ENCODE data around the gene AOPEP. TPM values are rescaled to one million over a fixed set of nuclear protein-coding genes. Genes with fewer than 3 reads are reported as not detected.

AOPEP gene
- polyA plus RNA-seq, 2 of the 4 experiments (the other 2 are of a cell fraction), result 226 to 266 TPM

GRCh38 chr9:94891183-94891582 is 164.7 kb downstream of the AOPEP start:
- FAIRE-seq (no peak), DNase-seq (ENCODE audit: low read depth in 1 of 2, low spot score in 1 of 2) (no peak), ATAC-seq (no peak)
- no peak overlapping the region for H3K4me2 ChIP-seq
- ChIA-PET CTCF (interaction anchor here (0.6 kb wide), 1 partner anchor 125 kb away, joined by 3 read pairs; no protein-coding TSS in a partner anchor), POLR2A (no interaction called here)
- H3K4me1 ChIP-seq, result peaks cover 55% of the 10 kb centered on the region
- peaks cover 35% of the 10 kb centered on the region for H3K9me3 ChIP-seq
- 95% methylated on average over 1 of the region's 1 CpG for WGBS (ENCODE audit: missing lambda C conversion rate)
- TF ChIP-seq, protein P1, sequence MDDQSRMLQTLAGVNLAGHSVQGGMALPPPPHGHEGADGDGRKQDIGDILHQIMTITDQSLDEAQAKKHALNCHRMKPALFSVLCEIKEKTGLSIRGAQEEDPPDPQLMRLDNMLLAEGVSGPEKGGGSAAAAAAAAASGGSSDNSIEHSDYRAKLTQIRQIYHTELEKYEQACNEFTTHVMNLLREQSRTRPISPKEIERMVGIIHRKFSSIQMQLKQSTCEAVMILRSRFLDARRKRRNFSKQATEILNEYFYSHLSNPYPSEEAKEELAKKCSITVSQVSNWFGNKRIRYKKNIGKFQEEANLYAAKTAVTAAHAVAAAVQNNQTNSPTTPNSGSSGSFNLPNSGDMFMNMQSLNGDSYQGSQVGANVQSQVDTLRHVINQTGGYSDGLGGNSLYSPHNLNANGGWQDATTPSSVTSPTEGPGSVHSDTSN (IDR thresholded peaks at IDR 0.05), result no peak
- TF ChIP-seq POLR2AphosphoS2 (conservative IDR thresholded peaks at IDR 0.05; ENCODE audit: low read length) (no peak), CHD4 (IDR thresholded peaks at IDR 0.05; ENCODE audit: borderline replicate concordance) (no peak), CBX8 (IDR thresholded peaks at IDR 0.05) (no peak), ELK1 (IDR thresholded peaks at IDR 0.05; ENCODE audit: low read depth, low read length) (no peak), JUNB (IDR thresholded peaks at IDR 0.05) (no peak), EP300 (IDR thresholded peaks at IDR 0.05) (no peak), PHF8 (IDR thresholded peaks at IDR 0.05; ENCODE audit: borderline replicate concordance, low read depth) (no peak), HES2 (IDR thresholded peaks at IDR 0.05) (no peak), MYC (IDR thresholded peaks at IDR 0.05; ENCODE audit: borderline replicate concordance, low read length) (no peak), ZNF302 (CRISPR knock-in tag; IDR thresholded peaks at IDR 0.05) (no peak), REST (IDR thresholded peaks at IDR 0.05) (no peak), FOSB (CRISPR knock-in tag; IDR thresholded peaks at IDR 0.05) (no peak), ESRRA (IDR thresholded peaks at IDR 0.05; ENCODE audit: borderline replicate concordance, low read length) (no peak), MAX (IDR thresholded peaks at IDR 0.05) (no peak), ZFP36 (IDR thresholded peaks at IDR 0.05; ENCODE audit: borderline replicate concordance, partially characterized antibody) (no peak), RFX5 (IDR thresholded peaks at IDR 0.05) (no peak), HOXA7 (CRISPR knock-in tag; IDR thresholded peaks at IDR 0.05) (no peak)
- TF ChIP-seq, protein P2, sequence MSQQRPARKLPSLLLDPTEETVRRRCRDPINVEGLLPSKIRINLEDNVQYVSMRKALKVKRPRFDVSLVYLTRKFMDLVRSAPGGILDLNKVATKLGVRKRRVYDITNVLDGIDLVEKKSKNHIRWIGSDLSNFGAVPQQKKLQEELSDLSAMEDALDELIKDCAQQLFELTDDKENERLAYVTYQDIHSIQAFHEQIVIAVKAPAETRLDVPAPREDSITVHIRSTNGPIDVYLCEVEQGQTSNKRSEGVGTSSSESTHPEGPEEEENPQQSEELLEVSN (IDR thresholded peaks at IDR 0.05; ENCODE audit: borderline replicate concordance, low read depth), result no peak
- TF ChIP-seq, protein P3, sequence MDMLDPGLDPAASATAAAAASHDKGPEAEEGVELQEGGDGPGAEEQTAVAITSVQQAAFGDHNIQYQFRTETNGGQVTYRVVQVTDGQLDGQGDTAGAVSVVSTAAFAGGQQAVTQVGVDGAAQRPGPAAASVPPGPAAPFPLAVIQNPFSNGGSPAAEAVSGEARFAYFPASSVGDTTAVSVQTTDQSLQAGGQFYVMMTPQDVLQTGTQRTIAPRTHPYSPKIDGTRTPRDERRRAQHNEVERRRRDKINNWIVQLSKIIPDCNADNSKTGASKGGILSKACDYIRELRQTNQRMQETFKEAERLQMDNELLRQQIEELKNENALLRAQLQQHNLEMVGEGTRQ (IDR thresholded peaks at IDR 0.05), result no peak
- no peak overlapping the region for H3K4me3 ChIP-seq
- no peak overlapping the region; a peak in 1 of 6 replicates for H3K27ac ChIP-seq
